K562 (cell line): ENCODE results near the gene RHO. TPM values are rescaled to one million over a fixed set of nuclear protein-coding genes. Genes with fewer than 3 reads are reported as not detected.

Experiments
- ATAC-seq: fragments of 200-7000 bp; cut with Tn5 transposase; 3 replicates; pipeline ENCODE4 v1.9.1; 2020; ENCODE audit warnings: moderate library complexity
- BruUV-seq: library from RNA; stranded (reverse); fragments of 400-500 nt; replicated peaks from 2 replicates; lab custom pipeline; 2021; lab: Mats Ljungman, UMichigan
- CTCF ChIA-PET: fragments of 300-600 bp; formaldehyde crosslinking; extraction: SDS; loops from one replicate; lab custom pipeline; 2021; ENCODE audit warnings: low intra/inter-chr PET ratio; lab: Yijun Ruan, JAX
- POLR2A ChIA-PET: fragments of 300-600, 350-650 bp; sonication (Branson Sonifier 250); formaldehyde crosslinking; extraction: SDS; loops from one replicate; lab custom pipeline; 2021; ENCODE audit warnings: antibody characterized with exemption, inconsistent platforms; lab: Yijun Ruan, JAX
- DNase-seq, 4 experiments: peaks; one replicate each; pipeline versions ENCODE4 v3.0.0 to v3.0.0-alpha.2; 2011 to 2018; ENCODE audit warnings: low spot score in 3 of 4, mixed read lengths in 3 of 4; ENCODE audit errors: extremely low read depth in 1 of 4
- FAIRE-seq: peaks from 2 replicates; lab custom pipeline; 2011; peaks lifted over from hg19 to GRCh38; lab: Jason Lieb, UNC
- H2AFZ ChIP-seq: 2 replicates; pipeline ENCODE4 v1.6.0; 2011; ENCODE audit warnings: low read depth, low read length, control low read depth, inconsistent platforms
- H3K27ac ChIP-seq: fragments of 200-600 bp; 3 replicates; pipeline ENCODE4 v1.8.0; 2011; ENCODE audit warnings: low read depth, mild to moderate bottlenecking, control low read depth, inconsistent platforms, low read length, moderate library complexity, mixed read lengths; ENCODE audit errors: extremely low read depth
- H3K27me3 ChIP-seq, 2 experiments: fragments of 300-600 bp in 1 of 2; 2 replicates in 1 of 2; 3 replicates in 1 of 2; pipeline versions ENCODE4 v1.6.0 to v1.8.0; 2011; ENCODE audit warnings: inconsistent platforms in 2 of 2, low read length in 2 of 2, mild to moderate bottlenecking in 1 of 2, mixed read lengths in 1 of 2, moderate library complexity in 1 of 2; ENCODE audit not compliant: control insufficient read depth in 2 of 2, insufficient read depth in 2 of 2
- H3K36me3 ChIP-seq: fragments of 300-600 bp; 3 replicates; pipeline ENCODE4 v1.8.0; 2011; ENCODE audit warnings: mild to moderate bottlenecking, low read length, inconsistent platforms; ENCODE audit not compliant: control insufficient read depth, insufficient read depth
- H3K4me1 ChIP-seq, 2 experiments: fragments of 200-600 bp in 1 of 2; replicated peaks in 1 of 2; 2 replicates in 1 of 2; 3 replicates in 1 of 2; pipeline versions ENCODE4 v1.5.1 to v1.8.0; 2011; ENCODE audit warnings: inconsistent platforms in 2 of 2, low read length in 2 of 2, mild to moderate bottlenecking in 1 of 2, mixed read lengths in 1 of 2, moderate library complexity in 1 of 2; ENCODE audit not compliant: control insufficient read depth in 2 of 2, insufficient read depth in 2 of 2
- H3K4me2 ChIP-seq: 2 replicates; pipeline ENCODE4 v1.6.1; 2011; ENCODE audit warnings: low read length, control low read depth, inconsistent platforms, mixed read lengths; ENCODE audit not compliant: insufficient read depth
- H3K4me3 ChIP-seq: fragments of 200-600 bp; sonication (generic), shearing (Covaris generic); 2 replicates; pipeline ENCODE4 v1.5.1; 2016; ENCODE audit warnings: control low read depth, inconsistent platforms
- H3K79me2 ChIP-seq: fragments of 200-600 bp; 3 replicates; pipeline ENCODE4 v1.8.0; 2011; ENCODE audit warnings: low read length, inconsistent platforms; ENCODE audit not compliant: control insufficient read depth, insufficient read depth
- H3K9ac ChIP-seq, 2 experiments: 2 replicates each; pipeline versions ENCODE4 v1.6.0 to v1.6.1; 2011; ENCODE audit warnings: low read depth in 2 of 2, low read length in 2 of 2, control low read depth in 1 of 2, inconsistent platforms in 1 of 2, mild to moderate bottlenecking in 1 of 2, mixed read lengths in 1 of 2; ENCODE audit not compliant: insufficient read depth in 1 of 2
- H3K9me1 ChIP-seq: one replicate; pipeline ENCODE4 v1.6.0; 2011; ENCODE audit warnings: inconsistent platforms, mild to moderate bottlenecking, low read length, moderate library complexity; ENCODE audit not compliant: control insufficient read depth, insufficient read depth
- H3K9me3 ChIP-seq: replicated peaks from 2 replicates; pipeline ENCODE4 v1.5.1; 2011; ENCODE audit warnings: low read depth, low read length, inconsistent platforms; ENCODE audit not compliant: control insufficient read depth, insufficient read depth
- H4K20me1 ChIP-seq: replicated peaks from 2 replicates; pipeline ENCODE4 v1.6.1; 2011; ENCODE audit warnings: low read length, inconsistent platforms, mixed read lengths; ENCODE audit not compliant: control insufficient read depth, insufficient read depth
- BRD9 ChIP-seq: fragments of 450-650 bp; IDR thresholded peaks from 2 replicates; pipeline ENCODE4 v1.6.1; 2018; ENCODE audit warnings: low read depth; ENCODE audit not compliant: partially characterized antibody
- HMGN3 ChIP-seq: IDR thresholded peaks from 2 replicates; pipeline ENCODE4 v1.6.1; 2011; ENCODE audit warnings: borderline replicate concordance, low read depth, mild to moderate bottlenecking, mixed read lengths, low read length; ENCODE audit not compliant: insufficient read length; ENCODE audit errors: extremely low read depth
- KLF10 ChIP-seq: fragments of 250-450 bp; sonication (Bioruptor Pico); IDR thresholded peaks from 2 replicates; pipeline ENCODE4 v1.6.1; 2021; ENCODE audit warnings: matching md5 sums
- SAP30 ChIP-seq: fragments of 200-600 bp; sonication (generic); IDR thresholded peaks from 2 replicates; pipeline ENCODE4 v1.6.1; 2012; ENCODE audit warnings: borderline replicate concordance, low read depth, mild to moderate bottlenecking, moderate library complexity, low read length, control low read depth, inconsistent platforms; ENCODE audit not compliant: insufficient read depth, poor library complexity, severe bottlenecking
- SRSF9 ChIP-seq: fragments of 200-400 bp; formaldehyde crosslinking; IDR thresholded peaks from 2 replicates; pipeline ENCODE4 v1.6.1; 2017; ENCODE audit warnings: low read depth, low read length, borderline replicate concordance
- USF2 ChIP-seq: sonication (generic); formaldehyde crosslinking; IDR thresholded peaks from 2 replicates; pipeline ENCODE4 v1.5.0; 2020; ENCODE audit warnings: missing genetic modification reagents
- ZBTB40 ChIP-seq, 2 experiments: fragments of 450-650 bp in 1 of 2; sonication (generic) in 1 of 2; formaldehyde crosslinking in 1 of 2; IDR thresholded peaks; 2 replicates each; pipeline versions ENCODE4 v1.7.1 to v1.9.0; 2016 to 2022; ENCODE audit warnings: inconsistent platforms in 1 of 2, mild to moderate bottlenecking in 1 of 2, missing genetic modification reagents in 1 of 2
- ZNF232 ChIP-seq: sonication (generic); formaldehyde crosslinking; IDR thresholded peaks from 2 replicates; pipeline ENCODE4 v1.8.0; 2022; ENCODE audit warnings: mild to moderate bottlenecking, missing genetic modification reagents
- ZNF639 ChIP-seq, 2 experiments: fragments of 200-800 bp in 1 of 2; sonication (Bioruptor generic) in 1 of 2; sonication (generic) in 1 of 2; formaldehyde crosslinking in 1 of 2; IDR thresholded peaks in 1 of 2; conservative IDR thresholded peaks in 1 of 2; 2 replicates each; pipeline versions ENCODE4 v1.5.0 to v1.6.1; 2016 to 2020; ENCODE audit warnings: missing compliant biosample characterization in 1 of 2, missing genetic modification characterization in 1 of 2, missing genetic modification reagents in 1 of 2
- WGBS: fragments of 100-300 bp; shearing (Covaris generic); methylation state at CpG from one replicate; pipeline ENCODE4 v1.1.6; 2016; ENCODE audit warnings: low coverage, mixed read lengths; ENCODE audit not compliant: insufficient coverage; ENCODE audit errors: missing lambda C conversion rate; 5-methylcytosine and 5-hydroxymethylcytosine counted together
- in situ Hi-C: fragments of 300-500 bp; cut with MboI; formaldehyde crosslinking; loops from 4 replicates; pipeline ENCODE4 v1.15.0; 2018; ENCODE audit warnings: inconsistent platforms, mixed read lengths
- intact Hi-C: fragments of 100-400 bp; cut with micrococcal nuclease; formaldehyde crosslinking; loops from 2 replicates; pipeline ENCODE4 v1.14.2; 2022
- polyA plus RNA-seq, 8 experiments: library from polyadenylated mRNA; depleted of rRNA in 4 of 8; stranded (reverse) in 5 of 8; unstranded in 3 of 8; fragments of >200 nt; fragmentation: Nextera tagmentation in 2 of 8; fragmentation: Illumina TruSeq in 1 of 8; extraction: Ambion mirVana in 2 of 8; extraction: Trizol in 1 of 8; gene quantifications; 2 replicates each; pipeline versions ENCODE4 v1.2.1 to v1.2.3, GENCODE V29; 2011 to 2014; ENCODE audit warnings: inconsistent platforms in 1 of 8, missing spikeins in 1 of 8
- total RNA-seq, 7 experiments: library from RNA; depleted of rRNA in 6 of 7; stranded (reverse); fragments of >200 nt in 6 of 7; fragmentation: Illumina TruSeq in 2 of 7; extraction: Trizol in 2 of 7; gene quantifications; 2 replicates each; pipeline versions ENCODE4 v1.2.1 to v1.2.3, GENCODE V29; 2011 to 2021; ENCODE audit warnings: low replicate concordance in 1 of 7

The RHO gene
- total and polyA plus RNA-seq, 9 of the 15 experiments (the other 6 are each of a cell fraction or from before 2014, with no cell fraction given): not detected

GRCh38 chr3:129536804-129537203, 8.4 kb downstream of the RHO start:
- Histone ChIP-seq H2AFZ (no peak overlapping the region), H3K27ac (no peak overlapping the region), H3K4me2 (no peak overlapping the region), H3K36me3 (no peaks in the 10 kb centered on the region), H3K4me3 (no peak overlapping the region), H3K9me1 (no peaks in the 10 kb centered on the region), H3K4me1 (peaks cover 0 to 4% of the 10 kb centered on the region in 2 experiments; a peak in 2 of 5 replicates), H4K20me1 (no peaks in the 10 kb centered on the region), H3K9ac (no peak overlapping the region), H3K79me2 (no peaks in the 10 kb centered on the region), H3K27me3 (peaks cover 1 to 11% of the 10 kb centered on the region in 2 experiments; a peak in 2 of 5 replicates), H3K9me3 (no peaks in the 10 kb centered on the region)
- FAIRE-seq (no peak), DNase-seq (no peak), ATAC-seq (no peak)
- CTCF ChIA-PET: no interaction called here
- intact Hi-C loops: no loop called here
- POLR2A ChIA-PET: no interaction called here
- 0% methylated on average over 1 of the region's 3 CpGs for WGBS
- no TSS peak for BruUV-seq
- in situ Hi-C loops: no loop called here
- TF ChIP-seq SRSF9 (no peak), ZBTB40 (IDR thresholded peaks at IDR 0.05) (no peak), ZBTB40 (CRISPR knock-in tag; IDR thresholded peaks at IDR 0.05) (no peak), SAP30 (no peak), BRD9 (no peak), ZNF232 (CRISPR knock-in tag) (no peak), KLF10 (CRISPR knock-in tag) (no peak), USF2 (CRISPR knock-in tag) (no peak), HMGN3 (no peak), ZNF639 (CRISPR knock-in tag; conservative IDR thresholded peaks at IDR 0.05 in 1 of 2, IDR thresholded peaks at IDR 0.05 in 1 of 2) (no peak)
